ENCODE measurements around the gene CXCL1. TPM values are rescaled to one million over a fixed set of nuclear protein-coding genes. Genes with fewer than 3 reads are reported as not detected.

CXCL1 gene
- total RNA-seq, 1 donor from 2014 or later: 5.7 TPM

DNA sequence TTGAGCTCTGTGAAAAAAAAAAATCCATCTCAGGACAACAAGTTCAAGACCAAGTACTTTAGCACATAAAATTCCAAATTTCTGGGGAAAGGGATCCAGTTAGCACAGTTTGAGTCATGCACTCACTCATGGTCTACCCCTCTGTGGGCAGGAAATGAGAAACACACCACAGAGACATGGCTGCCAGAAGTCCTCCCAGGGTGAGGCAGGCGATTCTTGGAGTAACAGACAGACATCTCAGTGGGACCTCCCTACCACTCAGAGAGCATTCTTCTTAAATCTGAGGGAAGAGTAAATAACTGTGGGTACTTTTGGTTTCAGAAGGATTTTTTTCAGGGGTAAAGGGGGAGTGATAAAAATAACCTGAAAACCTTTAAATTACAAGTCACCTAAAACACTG, 14.1 kb downstream of the CXCL1 start:
- no peak overlapping the region for H3K4me3 Mint-ChIP-seq
- DNase-seq (ENCODE audit: extremely low spot score, unreplicated experiment): no peak
- H3K9me3 Mint-ChIP-seq: no peaks in the 10 kb centered on the region
- peaks cover 7% of the 10 kb centered on the region for H3K4me1 Mint-ChIP-seq (ENCODE audit: unreplicated experiment)
- H3K36me3 Mint-ChIP-seq: no peaks in the 10 kb centered on the region
- TF ChIP-seq, protein P1, sequence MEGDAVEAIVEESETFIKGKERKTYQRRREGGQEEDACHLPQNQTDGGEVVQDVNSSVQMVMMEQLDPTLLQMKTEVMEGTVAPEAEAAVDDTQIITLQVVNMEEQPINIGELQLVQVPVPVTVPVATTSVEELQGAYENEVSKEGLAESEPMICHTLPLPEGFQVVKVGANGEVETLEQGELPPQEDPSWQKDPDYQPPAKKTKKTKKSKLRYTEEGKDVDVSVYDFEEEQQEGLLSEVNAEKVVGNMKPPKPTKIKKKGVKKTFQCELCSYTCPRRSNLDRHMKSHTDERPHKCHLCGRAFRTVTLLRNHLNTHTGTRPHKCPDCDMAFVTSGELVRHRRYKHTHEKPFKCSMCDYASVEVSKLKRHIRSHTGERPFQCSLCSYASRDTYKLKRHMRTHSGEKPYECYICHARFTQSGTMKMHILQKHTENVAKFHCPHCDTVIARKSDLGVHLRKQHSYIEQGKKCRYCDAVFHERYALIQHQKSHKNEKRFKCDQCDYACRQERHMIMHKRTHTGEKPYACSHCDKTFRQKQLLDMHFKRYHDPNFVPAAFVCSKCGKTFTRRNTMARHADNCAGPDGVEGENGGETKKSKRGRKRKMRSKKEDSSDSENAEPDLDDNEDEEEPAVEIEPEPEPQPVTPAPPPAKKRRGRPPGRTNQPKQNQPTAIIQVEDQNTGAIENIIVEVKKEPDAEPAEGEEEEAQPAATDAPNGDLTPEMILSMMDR (conservative IDR thresholded peaks at IDR 0.05): no peak
- H3K27me3 Mint-ChIP-seq: peaks cover 12% of the 10 kb centered on the region
- no peak overlapping the region for H3K27ac Mint-ChIP-seq

DNA sequence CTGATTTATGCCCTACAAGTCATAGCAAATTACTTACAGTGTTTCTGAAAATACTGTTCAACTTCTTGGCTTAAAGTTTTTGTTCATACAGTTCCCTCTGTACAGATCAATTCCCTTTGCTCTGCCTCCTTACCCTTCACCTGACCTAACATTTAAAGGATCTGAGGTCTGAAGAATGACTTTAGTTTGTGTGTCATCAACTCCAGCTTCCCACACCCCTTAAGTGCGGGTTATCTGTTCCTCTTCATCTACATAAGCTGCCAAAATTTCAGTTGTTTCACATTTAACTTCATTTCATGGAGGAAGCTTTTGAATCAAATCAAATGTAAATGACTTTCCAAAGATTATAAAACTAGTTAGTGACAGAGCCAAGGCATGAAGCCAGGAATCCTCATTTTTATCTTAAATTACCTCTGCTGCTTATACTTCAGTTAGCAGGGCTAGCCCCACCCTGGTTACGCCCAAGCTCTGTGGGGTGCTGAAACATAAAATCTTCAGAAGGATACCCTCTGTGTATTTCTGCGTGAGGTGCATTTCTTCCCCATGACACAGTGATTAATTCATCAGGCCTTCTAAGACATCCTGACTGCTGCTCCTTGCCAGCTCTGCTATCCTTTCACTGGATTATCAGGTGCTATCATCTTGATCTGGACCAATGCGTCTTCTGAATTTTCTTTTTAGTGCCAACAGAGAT, 16.5 kb downstream of the CXCL1 start:
- TF ChIP-seq, protein P1 (conservative IDR thresholded peaks at IDR 0.05): no peak
- no peak overlapping the region for H3K4me3 Mint-ChIP-seq
- H3K9me3 Mint-ChIP-seq: no peaks in the 10 kb centered on the region
- no peaks in the 10 kb centered on the region for H3K36me3 Mint-ChIP-seq
- no peak overlapping the region for H3K27ac Mint-ChIP-seq
- peaks cover 7% of the 10 kb centered on the region for H3K4me1 Mint-ChIP-seq (ENCODE audit: unreplicated experiment)
- DNase-seq (ENCODE audit: extremely low spot score, unreplicated experiment): no peak
- peaks cover 14% of the 10 kb centered on the region for H3K27me3 Mint-ChIP-seq

DNA sequence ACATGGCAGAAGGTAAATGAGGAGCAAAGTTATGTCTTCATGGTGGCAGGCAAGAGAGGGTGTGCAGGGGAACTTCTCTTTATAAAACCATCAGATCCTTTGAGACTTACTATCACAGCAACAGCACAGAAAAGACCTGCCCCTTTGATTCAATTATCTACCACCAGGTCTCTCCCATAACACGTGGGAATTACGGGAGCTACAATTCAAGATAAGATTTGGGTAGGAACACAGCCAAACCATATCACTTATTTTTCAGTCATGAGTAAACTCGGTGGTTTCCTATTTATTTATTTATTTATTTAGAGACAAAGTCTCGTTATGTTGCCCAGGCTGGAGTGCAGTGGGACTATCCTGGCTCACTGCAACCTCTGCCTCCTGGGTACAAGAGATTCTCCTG, 22.1 kb downstream of the CXCL1 start:
- Mint-ChIP-seq H3K27ac (no peak overlapping the region), H3K9me3 (peaks cover 4% of the 10 kb centered on the region), H3K36me3 (no peaks in the 10 kb centered on the region), H3K27me3 (peaks cover 13% of the 10 kb centered on the region), H3K4me3 (no peak overlapping the region), H3K4me1 (ENCODE audit: unreplicated experiment) (peaks cover 27% of the 10 kb centered on the region)
- no peak for DNase-seq (ENCODE audit: extremely low spot score, unreplicated experiment)
- TF ChIP-seq, protein P1 (conservative IDR thresholded peaks at IDR 0.05): no peak

DNA sequence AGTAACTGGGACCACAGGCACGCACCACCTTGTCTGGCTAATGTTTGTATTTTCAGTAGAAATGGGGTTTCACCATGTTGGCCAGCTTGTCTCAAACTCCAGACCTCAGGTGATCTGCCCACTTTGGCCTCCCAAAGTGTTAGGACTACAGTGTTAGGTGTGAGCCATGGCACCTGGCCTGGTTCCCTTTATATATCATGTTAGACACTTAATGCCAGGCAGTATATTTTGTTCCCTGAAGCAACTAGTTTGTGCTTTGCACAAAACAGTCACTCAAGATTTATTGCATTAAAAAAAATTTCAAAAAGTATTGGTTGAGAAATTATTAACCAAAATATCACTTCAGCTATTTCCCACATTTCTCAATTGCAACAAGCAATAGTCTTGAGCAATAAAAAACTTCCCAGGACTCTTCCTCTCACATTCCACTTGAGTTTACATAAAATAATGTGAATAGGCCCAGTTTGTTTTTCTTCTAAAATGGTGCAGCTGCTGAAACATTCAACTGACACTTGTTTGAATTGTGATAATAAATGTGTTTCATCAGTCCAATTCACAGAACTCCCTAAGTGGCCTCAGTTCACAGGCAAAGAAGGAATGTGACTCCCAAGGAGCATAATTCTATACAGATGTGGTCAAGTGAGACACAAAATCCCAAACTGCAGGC, 22.7 kb downstream of the CXCL1 start:
- peaks cover 4% of the 10 kb centered on the region for H3K9me3 Mint-ChIP-seq
- no peak overlapping the region for H3K4me3 Mint-ChIP-seq
- DNase-seq (ENCODE audit: extremely low spot score, unreplicated experiment): no peak
- peaks cover 27% of the 10 kb centered on the region for H3K4me1 Mint-ChIP-seq (ENCODE audit: unreplicated experiment)
- H3K27ac Mint-ChIP-seq: no peak overlapping the region
- H3K27me3 Mint-ChIP-seq: peaks cover 12% of the 10 kb centered on the region
- H3K36me3 Mint-ChIP-seq: no peaks in the 10 kb centered on the region
- TF ChIP-seq, protein P1 (conservative IDR thresholded peaks at IDR 0.05): no peak

DNA sequence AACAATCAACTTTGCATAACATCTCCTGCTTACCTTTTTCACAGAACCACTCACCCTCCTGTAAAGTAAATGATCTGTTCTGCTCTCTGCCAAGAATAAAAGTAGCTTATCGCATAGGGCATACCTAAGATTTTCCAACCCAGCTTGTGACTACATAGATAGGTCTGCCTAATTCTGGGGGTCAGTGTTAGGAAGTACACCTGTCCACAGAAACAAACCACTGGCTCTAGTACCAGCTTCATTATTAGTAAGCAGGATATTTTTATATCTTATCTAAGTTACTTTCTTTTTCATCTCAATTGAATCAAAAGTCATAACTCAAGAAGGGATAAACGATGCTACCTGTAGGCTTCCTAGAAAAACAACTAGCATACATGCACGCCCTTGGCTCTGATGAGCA, 23.8 kb downstream of the CXCL1 start:
- TF ChIP-seq, protein P1 (conservative IDR thresholded peaks at IDR 0.05): no peak
- no peak overlapping the region for H3K4me3 Mint-ChIP-seq
- DNase-seq (ENCODE audit: extremely low spot score, unreplicated experiment): no peak
- peaks cover 8% of the 10 kb centered on the region for H3K27me3 Mint-ChIP-seq
- no peaks in the 10 kb centered on the region for H3K36me3 Mint-ChIP-seq
- no peak overlapping the region for H3K27ac Mint-ChIP-seq
- H3K4me1 Mint-ChIP-seq (ENCODE audit: unreplicated experiment): peaks cover 27% of the 10 kb centered on the region
- H3K9me3 Mint-ChIP-seq: peaks cover 4% of the 10 kb centered on the region

Measured in type B pancreatic cell (in vitro differentiated cells).